Inferior parietal cortex (tissue), 1 donor: ENCODE data around the gene MGAT3.
"Not testable (repeated sequence)": the region's sequence is repeated elsewhere in the genome, so short reads cannot be mapped to it uniquely, and the experiment has no call there.

Source experiments
- DNase-seq: peaks from one replicate; pipeline ENCODE4 v3.0.0-alpha.2; 2016; ENCODE audit errors: extremely low spot score

MGAT3 gene

GRCh38 chr22:39456522-39457197 is at the start of gene MGAT3:
Gene MGAT3, plus strand, starts transcription at chr22:39457012. Its CDS starts 30,336 bp downstream, at chr22:39487348.
- no peak for DNase-seq

GRCh38 chr22:39408173-39408572 is 48.6 kb upstream of the MGAT3 start:
- no peak for DNase-seq

GRCh38 chr22:39408807-39409206 is 48.0 kb upstream of the MGAT3 start:
- DNase-seq, result no peak

- no peak for DNase-seq
These were observed 47.2 kb upstream of the MGAT3 start for GRCh38 chr22:39409516-39410029.

- no peak for DNase-seq
These were observed 46.5 kb upstream of the MGAT3 start for GRCh38 chr22:39410264-39410663.

GRCh38 chr22:39411828-39412365 is 44.9 kb upstream of the MGAT3 start:
- not testable (repeated sequence) for DNase-seq

GRCh38 chr22:39413204-39413603 is 43.6 kb upstream of the MGAT3 start:
- DNase-seq, result not testable (repeated sequence)

- DNase-seq, result no peak
These were observed 42.4 kb upstream of the MGAT3 start for GRCh38 chr22:39414377-39414776.

- DNase-seq, result no peak
These were observed 41.9 kb upstream of the MGAT3 start for GRCh38 chr22:39414886-39415285.

- no peak for DNase-seq
These were observed 41.3 kb upstream of the MGAT3 start for GRCh38 chr22:39415506-39415905.

- no peak for DNase-seq
These were observed 40.5 kb upstream of the MGAT3 start for GRCh38 chr22:39416319-39416718.

GRCh38 chr22:39417641-39418040 is 39.2 kb upstream of the MGAT3 start:
- no peak for DNase-seq

GRCh38 chr22:39418696-39419095 is 38.1 kb upstream of the MGAT3 start:
- no peak for DNase-seq

GRCh38 chr22:39419096-39419495 is 37.7 kb upstream of the MGAT3 start:
- no peak for DNase-seq

GRCh38 chr22:39419911-39420310 is 36.9 kb upstream of the MGAT3 start:
- no peak for DNase-seq

- DNase-seq, result no peak
These were observed 35.1 kb upstream of the MGAT3 start for GRCh38 chr22:39421691-39422090.

GRCh38 chr22:39422101-39422500 is 34.7 kb upstream of the MGAT3 start:
- DNase-seq, result no peak

- DNase-seq, result no peak
These were observed 34.1 kb upstream of the MGAT3 start for GRCh38 chr22:39422721-39423120.

- DNase-seq, result no peak
These were observed 32.8 kb upstream of the MGAT3 start for GRCh38 chr22:39423976-39424375.

- no peak for DNase-seq
These were observed 30.3 kb upstream of the MGAT3 start for GRCh38 chr22:39426380-39427043.

GRCh38 chr22:39427751-39428596 is 28.8 kb upstream of the MGAT3 start:
- no peak for DNase-seq

- no peak for DNase-seq
These were observed 28.2 kb upstream of the MGAT3 start for GRCh38 chr22:39428597-39429071.
